Gastrocnemius medialis (tissue), 4 donors: ENCODE data around the gene SRBD1. TPM values are rescaled to one million over a fixed set of nuclear protein-coding genes. Genes with fewer than 3 reads are reported as not detected.

Experiments
- ATAC-seq, 2 donors: fragments of 150-250 bp; one replicate each; pipeline ENCODE4 v1.9.1; 2016
- DNase-seq, 2 donors: peaks; one replicate each; pipeline ENCODE4 v3.0.0-alpha.2; 2019
- H3K27ac ChIP-seq, 4 donors: fragments of 200-600 bp; sonication (generic); 1 replicate in 1 of 4; 2 replicates in 3 of 4; pipeline ENCODE4 v1.5.1; 2016 to 2018; ENCODE audit warnings: mild to moderate bottlenecking in 2 of 4, moderate library complexity in 1 of 4
- H3K27me3 ChIP-seq, 3 donors: fragments of 200-600 bp; sonication (generic) in 2 of 3; 1 replicate in 1 of 3; 2 replicates in 2 of 3; pipeline versions ENCODE4 v1.5.1 to v1.6.0; 2016 to 2019; ENCODE audit warnings: mild to moderate bottlenecking in 1 of 3, moderate library complexity in 1 of 3
- H3K36me3 ChIP-seq, 2 donors: fragments of 200-600 bp; sonication (generic) in 1 of 2; one replicate each; pipeline ENCODE4 v1.5.1; 2017 to 2018
- H3K4me1 ChIP-seq, 2 donors: fragments of 200-600 bp; sonication (generic) in 1 of 2; one replicate each; pipeline ENCODE4 v1.5.1; 2016 to 2017; ENCODE audit warnings: mild to moderate bottlenecking in 2 of 2
- H3K4me3 ChIP-seq, 4 donors: fragments of 200-600 bp; sonication (generic) in 3 of 4; 1 replicate in 1 of 4; 2 replicates in 3 of 4; pipeline ENCODE4 v1.5.1; 2016 to 2019; ENCODE audit warnings: mild to moderate bottlenecking in 2 of 4
- H3K9me3 ChIP-seq, 3 donors: fragments of 200-600 bp; sonication (generic) in 2 of 3; 1 replicate in 1 of 3; 2 replicates in 2 of 3; pipeline ENCODE4 v1.5.1; 2016 to 2019
- POLR2A ChIP-seq, 2 donors: fragments of 450-650 bp; IDR thresholded peaks; one replicate each; pipeline ENCODE4 v1.6.1; 2017; ENCODE audit warnings: antibody characterized with exemption in 2 of 2, mild to moderate bottlenecking in 2 of 2, moderate library complexity in 2 of 2
- in situ Hi-C, 4 donors: fragments of 200-750 bp; cut with MboI; loops; one replicate each; pipeline versions ENCODE4 v1.15.0 to v1.8.0; 2017; ENCODE audit warnings: low sequenced_read_pairs in 4 of 4
- intact Hi-C: fragments of 100-400 bp; cut with DNase I; formaldehyde crosslinking; loops from one replicate; pipeline ENCODE4 v1.15.1; 2023; ENCODE audit warnings: low total_unique reads
- total RNA-seq, 4 donors: library from RNA; depleted of rRNA; stranded (reverse); fragments of >200 nt; gene quantifications; one replicate each; pipeline versions ENCODE4 v1.1.0 to v1.2.3, GENCODE V29; 2016
- TF ChIP-seq, protein P1 (sequence below), 5 experiments: fragments of 450-650 bp in 3 of 5; fragments of 200-600 bp in 2 of 5; sonication (generic) in 2 of 5; IDR thresholded peaks in 4 of 5; conservative IDR thresholded peaks in 1 of 5; 1 replicate in 4 of 5; 2 replicates in 1 of 5; pipeline ENCODE4 v1.5.1; 2016 to 2019; ENCODE audit warnings: antibody characterized with exemption in 5 of 5, mild to moderate bottlenecking in 3 of 5, moderate library complexity in 3 of 5

The SRBD1 gene
- total RNA-seq, 4 donors from 2014 or later, result 3.0 to 10.1 (median 4.5) TPM

- DNase-seq, result no peak
- in situ Hi-C loops, result no loop called here
- TF ChIP-seq, protein P1, sequence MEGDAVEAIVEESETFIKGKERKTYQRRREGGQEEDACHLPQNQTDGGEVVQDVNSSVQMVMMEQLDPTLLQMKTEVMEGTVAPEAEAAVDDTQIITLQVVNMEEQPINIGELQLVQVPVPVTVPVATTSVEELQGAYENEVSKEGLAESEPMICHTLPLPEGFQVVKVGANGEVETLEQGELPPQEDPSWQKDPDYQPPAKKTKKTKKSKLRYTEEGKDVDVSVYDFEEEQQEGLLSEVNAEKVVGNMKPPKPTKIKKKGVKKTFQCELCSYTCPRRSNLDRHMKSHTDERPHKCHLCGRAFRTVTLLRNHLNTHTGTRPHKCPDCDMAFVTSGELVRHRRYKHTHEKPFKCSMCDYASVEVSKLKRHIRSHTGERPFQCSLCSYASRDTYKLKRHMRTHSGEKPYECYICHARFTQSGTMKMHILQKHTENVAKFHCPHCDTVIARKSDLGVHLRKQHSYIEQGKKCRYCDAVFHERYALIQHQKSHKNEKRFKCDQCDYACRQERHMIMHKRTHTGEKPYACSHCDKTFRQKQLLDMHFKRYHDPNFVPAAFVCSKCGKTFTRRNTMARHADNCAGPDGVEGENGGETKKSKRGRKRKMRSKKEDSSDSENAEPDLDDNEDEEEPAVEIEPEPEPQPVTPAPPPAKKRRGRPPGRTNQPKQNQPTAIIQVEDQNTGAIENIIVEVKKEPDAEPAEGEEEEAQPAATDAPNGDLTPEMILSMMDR (IDR thresholded peaks at IDR 0.05 in 4 of 5, conservative IDR thresholded peaks at IDR 0.05 in 1 of 5), result peak in 4 of 5 experiments; percentile 16 to 57 (median 38)
- no peak for TF ChIP-seq POLR2A (IDR thresholded peaks at IDR 0.05)
- no peaks in the 10 kb centered on the region for H3K36me3 ChIP-seq
- H3K27ac ChIP-seq, result no peak overlapping the region
- no peaks in the 10 kb centered on the region for H3K4me1 ChIP-seq
- H3K27me3 ChIP-seq, result no peaks in the 10 kb centered on the region
- ATAC-seq, result peak in 1 of 2 donors; percentile 56
- intact Hi-C loops, result no loop called here
- no peaks in the 10 kb centered on the region for H3K9me3 ChIP-seq
- no peak overlapping the region for H3K4me3 ChIP-seq
Observed at GRCh38 chr2:45585267-45585861, 25.7 kb downstream of the SRBD1 start.

DNA sequence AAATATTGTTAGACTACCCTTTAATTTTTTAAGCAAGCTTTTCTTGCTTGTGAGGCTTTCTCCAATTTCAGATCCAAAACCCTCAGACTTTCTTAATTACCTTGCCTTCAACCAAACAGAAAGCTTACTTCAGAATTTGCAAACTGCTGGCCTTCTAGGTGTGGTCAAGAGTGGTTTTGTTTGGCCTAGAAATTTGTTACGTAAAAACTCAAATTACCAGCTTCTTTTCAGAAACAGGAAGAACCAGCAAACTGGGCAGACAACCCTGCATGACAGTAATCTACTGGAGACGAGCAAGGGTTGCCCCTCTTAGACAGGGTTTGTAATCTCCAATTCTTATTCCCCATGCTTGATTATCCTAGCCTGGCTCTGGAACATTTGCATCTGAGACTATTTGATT is 27.1 kb downstream of the SRBD1 start:
- Histone ChIP-seq H3K36me3 (no peaks in the 10 kb centered on the region), H3K4me1 (no peaks in the 10 kb centered on the region), H3K9me3 (no peaks in the 10 kb centered on the region), H3K27me3 (no peaks in the 10 kb centered on the region), H3K27ac (no peak overlapping the region), H3K4me3 (no peak overlapping the region)
- no peak for TF ChIP-seq POLR2A (IDR thresholded peaks at IDR 0.05)
- TF ChIP-seq, protein P1 (IDR thresholded peaks at IDR 0.05 in 4 of 5, conservative IDR thresholded peaks at IDR 0.05 in 1 of 5), result no peak
- intact Hi-C loops (no loop called here), in situ Hi-C loops (no loop called here)
- ATAC-seq (no peak), DNase-seq (no peak)

DNA sequence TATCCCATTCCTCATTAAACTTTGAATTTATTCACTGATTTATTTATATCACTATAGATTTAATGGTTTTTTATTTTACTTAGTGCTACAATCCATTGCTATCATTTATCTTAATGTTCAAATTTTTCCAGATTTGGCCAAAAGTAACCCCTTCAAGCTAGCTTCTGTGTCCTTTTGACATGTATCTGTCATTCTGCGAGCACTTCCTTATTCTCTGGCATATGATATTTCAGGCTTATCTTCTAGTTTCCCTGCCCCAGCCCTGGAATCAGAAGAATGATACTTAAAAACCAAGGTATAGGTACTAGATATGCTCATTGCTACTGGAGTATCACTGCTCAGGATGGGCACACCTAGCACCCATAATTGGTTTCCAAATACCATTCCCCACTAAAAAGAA is 28.5 kb downstream of the SRBD1 start:
- intact Hi-C loops, result no loop called here
- TF ChIP-seq POLR2A (IDR thresholded peaks at IDR 0.05), result no peak
- TF ChIP-seq, protein P1 (IDR thresholded peaks at IDR 0.05 in 4 of 5, conservative IDR thresholded peaks at IDR 0.05 in 1 of 5), result no peak
- H3K4me1 ChIP-seq, result no peaks in the 10 kb centered on the region
- no peaks in the 10 kb centered on the region for H3K27me3 ChIP-seq
- in situ Hi-C loops, result no loop called here
- DNase-seq (no peak), ATAC-seq (no peak)
- H3K27ac ChIP-seq, result no peak overlapping the region
- no peaks in the 10 kb centered on the region for H3K36me3 ChIP-seq
- no peaks in the 10 kb centered on the region for H3K9me3 ChIP-seq
- no peak overlapping the region for H3K4me3 ChIP-seq

DNA sequence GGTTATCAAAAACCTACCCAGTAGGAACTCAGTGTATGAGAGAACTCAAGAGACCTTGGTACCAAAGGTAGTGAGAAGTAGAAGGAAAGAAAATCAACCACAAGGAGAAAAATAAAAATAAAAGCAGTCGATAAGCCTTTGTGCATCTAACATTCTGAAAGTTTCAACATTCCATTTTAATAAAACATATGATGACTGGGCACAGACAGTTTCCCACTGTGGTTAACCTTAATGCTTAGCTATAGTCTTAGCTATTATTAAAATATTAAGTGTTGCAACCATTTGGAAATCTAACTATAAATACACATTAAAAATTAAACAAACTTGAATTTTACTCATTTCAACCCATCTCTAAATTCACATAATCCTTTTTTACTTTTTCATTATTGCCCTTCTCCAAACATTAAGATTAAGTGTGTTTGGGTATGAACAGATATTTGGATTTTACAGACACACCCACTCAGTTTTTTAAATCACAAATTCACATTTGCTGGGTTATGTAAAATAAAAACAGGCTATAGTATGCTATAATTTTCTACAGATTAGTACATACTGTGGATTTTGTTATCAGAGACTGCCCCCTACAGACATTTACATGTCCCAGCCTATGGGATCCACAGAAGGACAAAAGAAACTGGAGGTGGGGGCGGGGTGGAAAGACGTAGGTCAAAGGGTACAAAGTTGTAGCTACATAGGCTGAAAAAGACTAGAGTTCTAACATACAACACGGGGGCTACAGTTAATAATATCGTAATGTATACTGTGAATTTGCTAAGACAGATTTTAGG is 32.8 kb downstream of the SRBD1 start:
- no peak for ATAC-seq
- peaks cover 0 to 10% of the 10 kb centered on the region in 2 donors for H3K36me3 ChIP-seq

More for the DNA sequence above, 32.8 kb downstream of the SRBD1 start:
- no peak for DNase-seq
- in situ Hi-C loops (no loop called here), intact Hi-C loops (no loop called here)
- Histone ChIP-seq H3K4me3 (no peak overlapping the region), H3K27ac (no peak overlapping the region), H3K4me1 (no peaks in the 10 kb centered on the region), H3K27me3 (no peaks in the 10 kb centered on the region), H3K9me3 (no peaks in the 10 kb centered on the region)
- TF ChIP-seq, protein P1 (IDR thresholded peaks at IDR 0.05 in 4 of 5, conservative IDR thresholded peaks at IDR 0.05 in 1 of 5), result no peak
